Memory B cell (primary cell): ENCODE data around the gene MFSD2A.
A peak's percentile ranks its signal among the peaks of the same experiment; 100 is the strongest.

ENCODE experiments used
- ATAC-seq: fragments of 150-1000 bp; cut with Tn5 transposase; 2 replicates; pipeline ENCODE4 v1.10.0; 2021; ENCODE audit warnings: low read depth, mild to moderate bottlenecking, moderate library complexity
- DNase-seq, 2 donors: peaks; one replicate each; pipeline ENCODE4 v3.0.0; 2022; ENCODE audit warnings: low spot score in 2 of 2
- H3K27ac Mint-ChIP-seq: one replicate; pipeline ENCODE4 v1.8.0; 2022; ENCODE audit warnings: mild to moderate bottlenecking, moderate library complexity, mixed read lengths
- H3K27me3 Mint-ChIP-seq: one replicate; pipeline ENCODE4 v1.8.0; 2022; ENCODE audit warnings: mixed read lengths
- H3K36me3 Mint-ChIP-seq: one replicate; pipeline ENCODE4 v1.8.0; 2022; ENCODE audit warnings: mild to moderate bottlenecking, mixed read lengths
- H3K4me1 Mint-ChIP-seq: one replicate; pipeline ENCODE4 v1.8.0; 2022; ENCODE audit warnings: mixed read lengths
- H3K4me3 Mint-ChIP-seq: one replicate; pipeline ENCODE4 v1.8.0; 2022; ENCODE audit warnings: mild to moderate bottlenecking, moderate library complexity, mixed read lengths
- H3K9me3 Mint-ChIP-seq: one replicate; pipeline ENCODE4 v1.8.0; 2022; ENCODE audit warnings: mixed read lengths

The MFSD2A gene

DNA sequence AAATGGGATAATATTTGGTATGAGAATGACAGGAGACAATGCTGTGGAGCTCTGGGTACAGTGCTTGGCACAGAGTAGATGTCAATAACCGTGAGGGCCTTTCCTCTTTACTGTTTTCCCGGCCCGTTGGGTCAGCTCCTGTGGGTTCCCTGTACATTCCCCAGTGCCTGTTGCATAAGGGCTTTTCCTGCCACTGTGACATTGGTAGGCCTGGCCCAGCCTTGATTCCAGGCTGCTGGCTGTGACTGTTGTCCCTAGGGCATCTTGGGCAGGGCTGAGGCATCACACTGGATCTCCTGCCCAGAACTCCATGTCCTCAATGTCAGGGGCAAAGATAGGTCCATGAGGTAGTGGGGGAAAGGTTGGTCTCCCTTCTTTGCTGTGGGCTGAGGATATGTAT lies 27.4 kb upstream of the MFSD2A start:
- no peak for DNase-seq

GRCh38 chr1:39928809-39929587 lies 25.9 kb upstream of the MFSD2A start:
- Mint-ChIP-seq H3K4me3 (no peak overlapping the region), H3K27me3 (no peaks in the 10 kb centered on the region), H3K4me1 (peaks cover 18% of the 10 kb centered on the region), H3K27ac (no peak overlapping the region), H3K9me3 (no peaks in the 10 kb centered on the region), H3K36me3 (no peaks in the 10 kb centered on the region)
- ATAC-seq = no peak
- no peak for DNase-seq

More for the DNA sequence above, 27.4 kb upstream of the MFSD2A start:
- H3K27me3 Mint-ChIP-seq = no peaks in the 10 kb centered on the region
- no peak for ATAC-seq
- no peak overlapping the region for H3K27ac Mint-ChIP-seq
- H3K9me3 Mint-ChIP-seq = no peaks in the 10 kb centered on the region
- no peaks in the 10 kb centered on the region for H3K36me3 Mint-ChIP-seq
- peaks cover 18% of the 10 kb centered on the region for H3K4me1 Mint-ChIP-seq
- no peak overlapping the region for H3K4me3 Mint-ChIP-seq

DNA sequence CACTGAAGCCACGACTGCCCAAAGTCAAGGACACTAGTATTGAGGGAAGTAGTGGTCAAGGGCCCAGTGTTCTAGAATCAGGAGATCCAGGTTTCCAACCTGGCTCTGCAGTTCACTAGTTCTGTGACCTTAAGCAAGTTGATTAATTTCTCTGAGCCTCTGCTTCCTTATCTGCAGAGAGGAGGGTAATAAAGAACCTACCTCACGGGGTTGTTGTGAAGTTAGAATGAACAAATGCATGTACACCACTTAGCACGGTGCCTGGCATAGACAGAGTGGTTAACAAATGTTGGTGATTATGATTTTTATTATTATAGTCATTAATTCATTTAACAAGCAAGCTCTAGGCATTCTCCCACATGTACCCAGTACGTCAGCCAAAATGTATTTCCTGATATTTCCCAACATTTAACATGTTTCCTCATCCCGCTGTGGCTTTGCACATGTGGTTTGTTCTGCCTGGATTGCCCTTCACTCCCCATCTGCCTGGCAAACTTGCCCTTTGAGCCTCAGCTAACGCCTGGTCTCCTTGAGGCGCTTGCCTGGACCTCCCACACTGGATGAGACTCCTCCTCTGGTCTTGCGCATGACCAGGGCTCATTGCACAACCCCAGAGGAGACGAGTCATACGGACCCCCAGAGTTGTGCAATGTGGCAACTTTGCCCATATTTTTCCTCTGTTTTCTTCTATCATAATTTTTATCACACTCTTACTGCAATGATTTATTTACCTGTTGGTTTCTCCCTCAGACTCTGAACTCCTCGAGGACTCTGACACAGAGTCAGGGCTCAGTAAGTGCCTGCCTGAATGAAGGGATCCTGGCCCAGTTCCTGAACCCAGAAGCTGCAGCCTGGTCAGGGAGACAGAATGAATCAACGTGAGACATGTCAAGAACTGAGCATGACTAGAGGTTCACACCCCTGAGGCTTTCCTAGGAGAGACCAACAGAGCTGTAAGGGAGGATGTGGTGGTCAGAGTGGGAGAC lies 20.7 kb upstream of the MFSD2A start:
- ATAC-seq = no peak
- DNase-seq = no peak
- H3K4me3 Mint-ChIP-seq = no peak overlapping the region
- H3K36me3 Mint-ChIP-seq = no peaks in the 10 kb centered on the region
- H3K9me3 Mint-ChIP-seq = no peaks in the 10 kb centered on the region
- peaks cover 7% of the 10 kb centered on the region for H3K4me1 Mint-ChIP-seq
- H3K27me3 Mint-ChIP-seq = no peaks in the 10 kb centered on the region
- H3K27ac Mint-ChIP-seq = no peak overlapping the region

GRCh38 chr1:39936724-39937491 lies 18.0 kb upstream of the MFSD2A start:
- DNase-seq (no peak), ATAC-seq (no peak)
- Mint-ChIP-seq H3K27ac (no peak overlapping the region), H3K27me3 (no peaks in the 10 kb centered on the region), H3K4me3 (no peak overlapping the region), H3K4me1 (peaks cover 6% of the 10 kb centered on the region), H3K9me3 (no peaks in the 10 kb centered on the region), H3K36me3 (no peaks in the 10 kb centered on the region)

GRCh38 chr1:39938856-39939255 lies 16.1 kb upstream of the MFSD2A start:
- ATAC-seq (no peak), DNase-seq (no peak)
- Mint-ChIP-seq H3K4me3 (no peak overlapping the region), H3K4me1 (peaks cover 5% of the 10 kb centered on the region), H3K9me3 (no peaks in the 10 kb centered on the region), H3K27me3 (no peaks in the 10 kb centered on the region), H3K27ac (no peak overlapping the region), H3K36me3 (no peaks in the 10 kb centered on the region)

GRCh38 chr1:39940253-39940652 lies 14.7 kb upstream of the MFSD2A start:
- Mint-ChIP-seq H3K36me3 (no peaks in the 10 kb centered on the region), H3K27ac (no peak overlapping the region), H3K9me3 (no peaks in the 10 kb centered on the region), H3K4me1 (peaks cover 7% of the 10 kb centered on the region), H3K4me3 (no peak overlapping the region), H3K27me3 (no peaks in the 10 kb centered on the region)
- no peak for DNase-seq
- no peak for ATAC-seq

- Mint-ChIP-seq H3K4me3 (no peak overlapping the region), H3K27me3 (no peaks in the 10 kb centered on the region), H3K27ac (no peak overlapping the region), H3K9me3 (no peaks in the 10 kb centered on the region), H3K4me1 (peaks cover 12% of the 10 kb centered on the region), H3K36me3 (no peaks in the 10 kb centered on the region)
- ATAC-seq (no peak), DNase-seq (no peak)
Measured at GRCh38 chr1:39940980-39941871, 13.7 kb upstream of the MFSD2A start.

DNA sequence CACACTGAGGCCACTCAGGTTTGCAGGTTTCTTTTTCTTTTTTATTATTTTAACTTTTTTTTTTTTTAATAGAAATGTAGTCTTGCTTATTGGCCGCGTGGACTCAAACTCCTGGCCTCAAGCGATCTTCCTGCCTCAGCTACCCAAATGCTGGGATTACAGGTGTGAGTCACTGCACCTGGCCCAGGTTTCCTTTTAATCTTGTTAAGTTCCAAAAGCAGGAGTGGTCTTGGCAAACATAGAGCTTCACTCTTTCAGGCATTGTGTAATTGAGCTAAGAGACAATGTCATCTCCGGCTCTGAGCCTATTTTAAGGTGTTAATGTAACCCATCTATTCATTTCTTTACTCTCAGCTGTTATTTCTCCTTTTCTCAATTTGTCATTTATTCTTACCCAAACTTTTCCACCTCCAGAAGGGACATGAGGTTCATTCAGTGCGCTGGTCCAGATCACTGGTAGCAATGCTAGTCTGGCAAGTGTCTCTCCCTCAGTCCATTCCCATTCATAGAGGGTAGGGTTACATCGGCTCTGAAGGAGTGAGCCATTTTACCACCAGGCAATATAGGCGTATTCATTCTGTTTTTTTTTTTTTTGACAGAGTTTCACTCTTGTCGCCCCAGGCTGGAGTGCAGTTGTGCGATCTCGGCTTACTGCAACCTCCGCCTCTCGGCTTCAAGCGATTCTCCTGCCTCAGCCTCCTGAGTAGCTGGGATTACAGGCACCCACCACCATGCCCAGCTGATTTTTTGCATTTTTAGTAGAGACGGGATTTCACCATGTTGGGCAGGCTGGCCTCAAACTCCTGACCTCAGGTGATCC lies 11.3 kb upstream of the MFSD2A start:
- no peaks in the 10 kb centered on the region for H3K27me3 Mint-ChIP-seq
- peaks cover 12% of the 10 kb centered on the region for H3K4me1 Mint-ChIP-seq
- H3K9me3 Mint-ChIP-seq = no peaks in the 10 kb centered on the region
- ATAC-seq = no peak
- no peak for DNase-seq
- no peaks in the 10 kb centered on the region for H3K36me3 Mint-ChIP-seq
- H3K27ac Mint-ChIP-seq = no peak overlapping the region
- no peak overlapping the region for H3K4me3 Mint-ChIP-seq

DNA sequence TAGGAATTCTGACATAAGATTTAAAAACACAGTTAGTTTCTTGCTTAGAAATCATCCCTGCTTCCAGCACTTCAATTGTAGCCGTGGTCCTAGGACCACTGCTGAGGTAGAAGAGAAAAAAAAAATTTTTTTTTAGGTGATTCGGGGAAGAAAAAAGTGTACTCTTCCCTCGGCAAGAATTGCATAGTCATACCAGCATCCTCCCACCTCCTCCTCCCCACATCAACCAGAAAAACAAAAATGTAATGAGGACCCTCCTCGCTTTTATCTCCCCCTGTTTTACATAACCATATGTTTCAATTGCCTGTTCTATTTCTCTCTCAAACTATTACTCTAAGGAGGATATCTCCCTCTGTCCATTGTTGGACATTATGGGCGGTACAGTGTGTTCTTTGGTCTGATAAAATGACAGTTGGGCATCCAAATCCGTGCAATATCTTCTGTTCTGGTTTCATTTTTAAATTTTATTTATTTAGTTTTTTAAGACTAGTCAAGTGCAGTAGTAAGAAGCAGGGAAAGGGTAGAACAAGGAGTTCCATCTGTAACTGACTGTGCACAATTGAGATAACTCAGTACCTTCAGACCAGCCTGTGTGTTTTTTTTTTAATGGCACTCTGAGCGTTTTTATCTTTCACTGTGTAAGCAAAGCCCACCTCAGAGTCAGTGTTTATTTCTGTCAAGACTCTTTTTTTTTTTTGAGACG lies 10.4 kb upstream of the MFSD2A start:
- DNase-seq (no peak), ATAC-seq (no peak)
- no peaks in the 10 kb centered on the region for H3K9me3 Mint-ChIP-seq
- H3K27ac Mint-ChIP-seq = no peak overlapping the region
- no peaks in the 10 kb centered on the region for H3K27me3 Mint-ChIP-seq
- H3K4me1 Mint-ChIP-seq = peaks cover 12% of the 10 kb centered on the region
- no peaks in the 10 kb centered on the region for H3K36me3 Mint-ChIP-seq
- H3K4me3 Mint-ChIP-seq = no peak overlapping the region

DNA sequence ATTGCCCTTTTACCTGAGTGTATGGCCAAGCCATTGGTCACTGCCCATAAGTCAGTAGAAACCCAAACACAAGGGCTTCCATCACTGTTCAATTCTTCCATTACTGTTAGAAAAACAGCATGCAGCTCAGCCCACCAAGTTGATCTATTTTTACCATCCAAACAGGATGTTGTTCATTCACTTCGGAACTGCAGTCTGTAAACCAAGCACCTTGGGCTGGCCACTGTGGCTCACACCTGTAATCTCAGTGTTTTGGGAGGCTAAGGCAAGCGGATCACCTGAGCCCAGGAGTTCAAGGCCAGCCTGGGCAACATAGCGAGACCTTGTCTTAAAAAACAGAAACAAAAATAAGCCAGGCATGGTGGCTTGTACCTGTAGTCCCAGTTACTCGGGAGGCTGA lies 8.7 kb upstream of the MFSD2A start:
- Mint-ChIP-seq H3K4me3 (no peak overlapping the region), H3K36me3 (peaks cover 2% of the 10 kb centered on the region), H3K27ac (no peak overlapping the region), H3K4me1 (peaks cover 10% of the 10 kb centered on the region), H3K9me3 (no peaks in the 10 kb centered on the region), H3K27me3 (no peaks in the 10 kb centered on the region)
- DNase-seq (no peak), ATAC-seq (peak; percentile 34)

DNA sequence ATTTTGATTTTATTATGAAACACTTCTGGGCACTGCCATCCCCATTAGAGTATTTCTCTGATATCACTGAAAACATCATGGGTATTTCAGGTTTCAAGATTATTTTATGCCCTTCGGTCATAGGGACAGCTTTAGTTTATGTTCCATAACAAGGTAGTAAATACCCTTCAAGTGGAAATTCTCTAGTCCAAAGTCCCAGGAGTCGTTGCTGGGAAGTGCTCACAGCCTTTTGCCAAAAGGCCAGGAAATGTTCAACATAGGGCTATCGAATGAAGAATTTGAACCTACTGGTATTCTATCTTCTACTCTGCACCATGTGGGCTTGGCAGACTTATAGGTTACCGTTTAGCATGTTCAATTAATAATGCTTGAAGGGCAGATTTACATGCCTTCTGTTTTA lies 7.7 kb upstream of the MFSD2A start:
- ATAC-seq = no peak

DNA sequence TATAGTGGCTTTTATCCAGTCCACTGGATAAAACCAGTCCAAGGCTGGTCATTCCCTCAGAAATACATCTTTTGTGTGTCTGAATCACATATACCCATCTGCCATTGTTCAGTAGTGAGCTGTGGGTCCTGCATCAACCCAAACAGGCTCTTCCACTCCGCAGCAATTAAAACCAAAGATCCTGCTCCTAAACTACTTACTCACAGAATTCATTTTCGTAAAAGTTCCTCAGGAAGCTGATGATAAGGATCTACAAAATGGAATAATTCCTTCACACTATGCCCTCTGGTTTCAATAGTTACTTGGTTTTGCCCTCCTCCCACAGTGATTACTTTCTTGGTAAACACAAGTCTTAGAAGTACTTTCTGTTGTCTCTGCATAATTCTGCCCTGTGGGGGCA lies 5.1 kb upstream of the MFSD2A start:
- peaks cover 12% of the 10 kb centered on the region for H3K4me1 Mint-ChIP-seq
- H3K9me3 Mint-ChIP-seq = no peaks in the 10 kb centered on the region
- H3K27me3 Mint-ChIP-seq = no peaks in the 10 kb centered on the region
- no peak overlapping the region for H3K4me3 Mint-ChIP-seq
- peaks cover 2% of the 10 kb centered on the region for H3K36me3 Mint-ChIP-seq
- DNase-seq (no peak), ATAC-seq (no peak)
- H3K27ac Mint-ChIP-seq = no peak overlapping the region

More for the DNA sequence above, 7.7 kb upstream of the MFSD2A start:
- no peak for DNase-seq
- H3K4me1 Mint-ChIP-seq = peaks cover 10% of the 10 kb centered on the region
- no peak overlapping the region for H3K27ac Mint-ChIP-seq
- no peak overlapping the region for H3K4me3 Mint-ChIP-seq
- H3K27me3 Mint-ChIP-seq = no peaks in the 10 kb centered on the region
- peaks cover 2% of the 10 kb centered on the region for H3K36me3 Mint-ChIP-seq
- H3K9me3 Mint-ChIP-seq = no peaks in the 10 kb centered on the region
